KOPT-K1 (cell line): ENCODE data around the gene TMX2.
A peak's percentile ranks its signal among the peaks of the same experiment; 100 is the strongest.
"Not testable (repeated sequence)": the region's sequence is repeated elsewhere in the genome, so short reads cannot be mapped to it uniquely, and the experiment has no call there.

Experiments
- H3K27ac ChIP-seq: fragments of 200-600 bp; sonication (generic); 2 replicates; pipeline ENCODE4 v1.5.1; 2016; ENCODE audit warnings: antibody characterized with exemption, mild to moderate bottlenecking, low read depth, low read length; ENCODE audit not compliant: poor library complexity, severe bottlenecking
- H3K36me3 ChIP-seq: fragments of 200-600 bp; sonication (generic); 2 replicates; pipeline ENCODE4 v1.5.1; 2017; ENCODE audit warnings: antibody characterized with exemption, mild to moderate bottlenecking, low read length, moderate library complexity; ENCODE audit not compliant: insufficient read depth
- H3K9me3 ChIP-seq: fragments of 200-600 bp; sonication (generic); 2 replicates; pipeline ENCODE4 v1.5.1; 2017; ENCODE audit warnings: antibody characterized with exemption, low read length, mild to moderate bottlenecking; ENCODE audit not compliant: insufficient read depth, poor library complexity, severe bottlenecking

Gene TMX2

DNA sequence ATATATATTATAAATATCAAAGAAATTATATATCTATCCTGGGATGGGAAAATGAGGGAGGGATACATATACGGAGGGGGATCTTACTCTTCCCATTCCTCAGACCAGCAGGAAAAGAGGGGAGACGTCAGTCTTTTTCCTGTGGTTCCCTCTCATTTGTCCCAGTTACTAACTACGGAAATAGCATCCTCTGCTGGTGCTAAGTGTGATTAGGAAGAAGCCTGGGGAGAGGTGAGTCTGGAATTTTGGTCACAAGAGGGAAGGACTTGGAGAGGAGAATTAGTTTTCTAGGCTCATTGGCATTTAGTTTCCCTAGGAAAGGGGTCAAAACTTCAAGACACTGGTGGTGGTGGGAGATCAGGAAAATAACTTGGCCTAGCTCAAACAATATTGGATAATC, 12.0 kb upstream of the TMX2 start:
- Histone ChIP-seq H3K9me3 (no peaks in the 10 kb centered on the region), H3K27ac (no peak overlapping the region), H3K36me3 (peaks cover 91% of the 10 kb centered on the region)

DNA sequence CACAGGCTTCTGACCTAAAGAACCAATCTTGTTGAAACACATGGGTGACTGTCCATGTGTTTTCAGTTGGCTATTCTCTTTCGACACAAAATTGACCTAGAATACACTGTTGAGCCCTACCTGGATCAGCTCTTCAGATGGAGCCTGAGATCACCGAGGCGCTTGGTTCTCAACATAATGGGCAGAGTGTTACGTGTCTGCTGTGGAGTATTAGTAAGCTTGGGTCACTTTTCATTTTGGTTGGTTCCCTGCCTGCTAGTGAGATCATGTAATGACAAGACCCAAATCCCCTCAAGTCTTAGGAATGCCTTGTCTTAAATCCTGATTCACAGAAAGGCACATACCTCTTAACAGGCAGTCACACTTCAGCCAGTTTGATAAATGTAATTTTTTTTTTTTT, 9.1 kb upstream of the TMX2 start:
- peaks cover 83% of the 10 kb centered on the region for H3K36me3 ChIP-seq
- H3K9me3 ChIP-seq: no peaks in the 10 kb centered on the region
- H3K27ac ChIP-seq: no peak overlapping the region

DNA sequence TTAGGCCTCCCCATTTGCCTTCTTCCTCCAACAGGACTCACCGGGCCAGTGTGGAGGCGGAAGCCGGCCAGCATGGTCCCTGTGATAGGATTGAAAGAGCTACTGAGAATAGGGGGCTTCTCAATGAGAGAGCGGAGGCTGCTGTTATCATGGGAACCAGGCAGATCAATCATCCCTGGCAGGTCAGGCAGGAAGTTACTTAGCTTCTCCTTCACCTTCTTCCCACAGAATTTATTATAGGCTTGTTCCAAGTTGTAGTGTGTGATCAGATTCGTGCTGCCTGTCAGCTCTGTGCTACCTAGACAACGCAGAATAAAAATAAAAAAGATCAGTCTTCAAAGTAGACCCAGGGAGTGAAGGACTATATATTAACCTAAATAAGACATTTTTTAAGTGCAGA, 7.5 kb upstream of the TMX2 start:
- H3K27ac ChIP-seq: no peak overlapping the region
- H3K36me3 ChIP-seq: peaks cover 79% of the 10 kb centered on the region
- no peaks in the 10 kb centered on the region for H3K9me3 ChIP-seq

DNA sequence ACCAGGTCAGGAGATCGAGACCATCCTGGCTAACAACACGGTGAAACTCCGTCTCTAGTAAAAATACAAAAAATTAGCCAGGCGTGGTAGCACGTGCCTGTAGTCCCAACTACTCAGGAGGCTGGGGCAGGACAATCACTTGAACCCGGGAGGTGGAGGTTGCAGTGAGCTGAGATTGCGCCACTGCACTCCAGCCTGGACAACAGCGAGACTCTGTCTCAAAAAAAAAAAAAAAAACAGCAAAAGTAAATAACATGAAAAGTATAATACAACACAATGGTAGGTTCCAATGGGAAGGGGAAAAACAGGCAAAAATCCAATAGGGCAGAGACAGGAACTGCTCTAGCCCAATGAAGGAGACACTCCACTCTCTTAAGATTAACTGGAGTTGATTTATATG, 7.0 kb upstream of the TMX2 start:
- H3K27ac ChIP-seq, H3K9me3 ChIP-seq: not testable (repeated sequence)
- H3K36me3 ChIP-seq: peaks cover 76% of the 10 kb centered on the region

DNA sequence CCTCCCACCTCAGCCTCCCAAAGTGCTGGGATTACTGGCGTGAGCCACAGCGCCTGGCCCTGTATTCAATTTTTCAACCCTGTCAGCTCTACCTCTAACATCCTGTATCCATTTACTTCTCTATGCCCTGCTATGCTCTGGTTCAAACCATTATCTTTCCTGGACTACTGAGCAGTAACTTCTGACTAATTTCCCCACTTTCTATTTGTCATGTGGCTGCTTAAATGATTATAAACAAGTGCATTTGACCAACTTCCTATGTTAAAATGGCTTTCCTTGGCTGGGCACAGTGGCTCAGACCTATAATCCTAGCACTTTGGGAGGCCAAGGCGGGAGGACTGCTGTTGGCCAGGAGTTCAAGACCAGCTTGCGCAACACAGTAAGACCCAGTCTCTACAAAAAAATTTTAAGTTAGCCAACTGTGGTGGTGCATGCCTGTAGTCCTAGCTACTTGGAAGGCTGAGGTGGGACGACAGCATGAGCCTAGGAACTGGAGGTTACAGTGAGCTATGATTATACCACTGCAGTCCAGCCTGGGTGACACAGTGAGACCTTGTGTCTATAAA, 2.5 kb upstream of the TMX2 start:
- H3K36me3 ChIP-seq: peaks cover 36% of the 10 kb centered on the region
- H3K9me3 ChIP-seq: no peaks in the 10 kb centered on the region
- no peak overlapping the region for H3K27ac ChIP-seq

DNA sequence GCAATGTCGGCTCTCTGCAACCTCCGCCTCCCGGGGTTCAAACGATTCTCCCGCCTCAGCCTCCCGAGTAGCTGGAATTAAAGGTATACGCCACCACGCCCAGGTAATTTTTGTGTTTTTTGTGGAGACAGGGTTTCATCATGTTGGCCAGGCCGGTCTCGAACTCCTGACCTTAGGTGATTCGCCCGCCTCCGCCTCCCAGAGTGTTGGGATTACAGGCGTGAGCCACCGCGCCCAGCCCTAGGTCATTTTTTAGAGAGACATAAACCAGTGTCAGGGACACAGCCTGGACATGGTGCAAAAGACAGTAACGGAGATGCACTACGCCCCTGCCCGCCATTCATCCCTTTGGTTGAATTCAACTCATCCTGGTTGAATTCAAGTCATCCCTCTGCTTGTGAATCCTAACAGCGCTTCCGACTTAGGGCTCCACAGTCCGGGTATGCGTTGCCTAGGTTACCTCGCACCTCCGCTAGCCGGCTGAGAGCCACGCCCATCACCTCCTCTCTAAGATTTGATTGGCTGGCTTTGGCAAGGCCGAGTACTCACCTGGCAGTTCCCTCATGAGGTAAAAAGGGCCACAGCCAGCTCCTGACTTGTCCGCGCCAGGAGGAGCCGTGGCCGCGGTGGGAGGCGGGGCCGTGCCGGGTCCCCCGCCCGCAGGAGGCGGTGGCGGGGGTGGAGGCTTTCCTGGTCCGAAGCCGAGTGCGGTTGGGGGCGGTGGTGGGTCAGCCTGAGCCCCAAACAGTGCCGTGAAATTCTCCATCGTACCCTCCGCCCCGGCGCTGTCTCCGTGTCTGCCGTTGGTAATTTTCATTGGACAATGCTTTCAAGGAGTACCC, 758 bp upstream of the TMX2 start, which contains the start of gene MED19:
Gene MED19 (minus strand): TSS at position 802 of the 842 bp plus-strand sequence. CDS start 36 bp downstream, at position 766.
- Histone ChIP-seq H3K36me3 (peaks cover 20% of the 10 kb centered on the region; the same call in 1 of the 2 replicates), H3K27ac (peak within 1 kb of the TSS; percentile 85), H3K9me3 (no peaks in the 10 kb centered on the region)

DNA sequence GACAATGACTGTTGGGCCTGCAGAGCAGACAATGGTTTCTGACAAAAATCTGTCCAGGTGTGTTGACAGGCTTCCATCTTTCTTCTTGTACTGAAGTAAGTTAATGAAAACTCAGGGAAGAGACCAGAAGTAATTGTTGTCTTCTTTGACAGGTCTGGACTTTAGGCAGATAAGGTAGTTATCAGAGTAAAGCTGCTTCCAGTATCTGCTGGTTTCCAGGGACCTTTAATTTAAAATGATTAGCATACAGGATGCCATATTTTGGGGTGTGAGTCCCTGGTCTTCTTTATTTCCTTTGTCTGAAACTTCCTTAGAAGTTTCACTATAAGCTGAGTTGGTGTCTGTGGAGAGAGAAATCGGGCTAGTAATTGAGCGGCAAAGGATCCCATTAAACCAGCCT, 1.4 kb downstream of the TMX2 start:
- H3K27ac ChIP-seq: peak overlapping the region; percentile 85

DNA sequence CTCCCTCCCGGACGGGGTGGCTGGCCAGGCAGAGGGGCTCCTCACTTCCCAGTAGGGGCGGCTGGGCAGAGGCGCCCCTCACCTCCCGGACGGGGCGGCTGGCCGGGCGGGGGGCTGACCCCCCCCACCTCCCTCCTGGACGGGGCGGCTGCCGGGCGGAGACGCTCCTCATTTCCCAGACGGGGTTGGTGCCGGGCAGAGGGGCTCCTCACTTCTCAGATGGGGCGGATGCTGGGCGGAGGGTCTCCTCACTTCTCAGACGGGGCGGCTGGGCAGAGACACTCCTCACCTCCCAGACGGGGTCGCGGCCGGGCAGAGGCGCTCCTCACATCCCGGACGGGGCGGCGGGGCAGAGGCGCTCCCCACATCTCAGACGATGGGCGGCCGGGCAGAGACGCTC, 4.3 kb downstream of the TMX2 start:
- peaks cover 36% of the 10 kb centered on the region for H3K36me3 ChIP-seq
- H3K9me3 ChIP-seq, H3K27ac ChIP-seq: not testable (repeated sequence)

More for the DNA sequence above, 1.4 kb downstream of the TMX2 start:
- Histone ChIP-seq H3K9me3 (no peaks in the 10 kb centered on the region), H3K36me3 (peaks cover 20% of the 10 kb centered on the region)

DNA sequence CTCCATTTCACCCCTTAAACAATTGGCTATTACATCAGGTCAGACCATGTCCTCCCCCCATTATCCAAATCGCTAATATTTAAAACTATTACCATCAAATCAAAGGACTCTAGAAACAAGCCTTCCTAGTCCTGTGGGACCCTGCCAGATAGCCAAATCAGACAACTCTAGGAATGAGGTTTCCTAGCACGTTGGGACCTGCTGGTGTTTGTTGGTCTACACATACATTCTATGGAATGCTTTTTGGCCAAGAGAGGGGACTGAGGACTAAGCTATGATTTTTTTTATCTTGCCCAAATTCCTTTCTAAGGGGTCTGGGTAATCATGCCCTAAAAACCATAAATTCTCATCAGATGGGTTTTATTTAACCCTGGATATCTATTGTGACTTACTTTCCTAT, 14.8 kb downstream of the TMX2 start:
- Histone ChIP-seq H3K36me3 (peaks cover 45% of the 10 kb centered on the region), H3K9me3 (no peaks in the 10 kb centered on the region), H3K27ac (no peak overlapping the region)

DNA sequence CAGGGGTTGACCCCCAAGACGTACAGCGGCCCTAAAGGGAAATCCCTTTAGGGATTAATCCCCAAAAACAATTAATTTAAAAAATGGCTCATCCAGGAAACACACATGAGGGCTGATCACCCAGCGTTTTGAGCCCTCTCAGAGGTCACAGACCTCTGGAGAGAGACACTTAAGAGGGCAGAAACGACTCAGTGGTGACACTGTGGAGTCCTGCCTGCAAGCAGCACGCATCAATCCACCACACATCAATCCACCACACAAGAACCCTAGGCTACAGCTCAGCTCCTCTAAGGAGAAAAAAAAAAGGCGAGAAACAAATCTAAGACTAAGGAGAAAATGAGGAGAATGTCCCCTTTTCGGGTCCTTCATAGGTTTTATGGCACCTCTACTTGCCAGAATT, 16.4 kb downstream of the TMX2 start:
- Histone ChIP-seq H3K27ac (no peak overlapping the region), H3K9me3 (no peaks in the 10 kb centered on the region), H3K36me3 (peaks cover 46% of the 10 kb centered on the region)

DNA sequence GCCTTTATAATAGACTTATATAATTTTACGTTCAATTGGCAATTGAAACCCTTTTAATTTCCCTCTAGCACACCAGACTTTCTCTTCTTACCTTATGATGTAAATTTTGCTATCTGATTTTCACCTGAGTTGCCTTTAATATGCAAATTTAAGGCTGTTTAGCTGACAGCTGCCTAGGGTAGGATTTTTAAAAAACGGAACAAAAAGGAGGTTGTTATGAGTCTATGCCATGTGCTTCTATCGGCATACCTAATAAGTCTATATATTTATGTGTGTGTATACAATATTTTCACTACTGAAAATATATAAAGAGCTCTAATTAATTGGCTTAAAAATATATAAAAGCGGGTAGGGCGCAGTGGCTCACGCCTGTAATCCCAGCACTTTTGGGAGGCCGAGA, 17.1 kb downstream of the TMX2 start:
- Histone ChIP-seq H3K27ac (no peak overlapping the region), H3K9me3 (no peaks in the 10 kb centered on the region), H3K36me3 (peaks cover 46% of the 10 kb centered on the region)

DNA sequence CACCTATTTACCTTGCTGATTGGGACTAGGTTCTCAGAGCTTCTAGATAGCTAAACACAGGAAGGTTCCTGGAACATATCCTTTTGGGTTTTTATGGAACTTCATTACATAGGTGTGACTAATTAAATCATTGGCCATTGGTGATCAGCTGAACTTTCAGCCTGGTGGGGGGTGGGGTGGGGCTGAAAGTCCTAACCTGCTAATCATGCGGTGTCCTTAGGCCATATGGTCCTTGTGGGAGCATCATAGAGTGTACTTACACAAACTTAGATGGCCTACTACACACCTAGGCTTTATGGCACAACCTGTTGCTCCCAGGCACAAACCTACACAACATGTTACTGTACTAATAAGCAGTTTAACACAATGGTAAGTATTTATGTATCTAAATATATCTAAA, 20.3 kb downstream of the TMX2 start:
- Histone ChIP-seq H3K27ac (no peak overlapping the region), H3K36me3 (peaks cover 64% of the 10 kb centered on the region), H3K9me3 (no peaks in the 10 kb centered on the region)

DNA sequence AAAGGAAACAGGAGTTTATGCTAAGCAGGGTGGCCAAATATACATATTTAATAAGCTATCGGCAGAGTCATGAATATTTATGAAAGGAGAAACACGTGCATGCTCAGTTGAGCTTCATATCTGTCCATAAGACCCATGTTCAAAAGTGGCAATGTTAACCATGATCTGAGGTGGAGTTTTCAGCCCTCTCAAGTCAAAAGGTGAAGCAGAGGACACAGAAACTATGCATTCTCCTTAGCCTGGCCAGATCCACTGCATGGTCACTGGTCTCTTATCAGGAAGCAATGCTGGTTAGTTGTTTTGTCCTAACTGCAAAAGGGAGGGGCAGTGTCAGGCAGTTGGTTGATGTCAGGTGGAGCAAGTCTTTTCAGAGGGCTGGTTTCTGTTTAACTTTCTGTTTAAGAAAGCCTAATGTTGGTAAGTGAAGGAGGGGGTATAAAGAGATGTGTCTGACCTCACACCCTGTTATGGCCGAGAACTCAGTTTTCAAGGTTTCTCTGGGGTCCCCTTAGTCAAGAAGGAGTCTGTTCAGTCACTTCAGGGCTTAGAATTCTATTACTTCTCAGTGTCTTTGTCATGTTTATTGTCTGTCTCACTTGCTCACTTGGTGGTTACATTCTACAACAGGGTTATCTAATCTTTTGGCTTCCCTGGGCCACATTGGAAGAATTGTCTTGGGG, 23.4 kb downstream of the TMX2 start:
- H3K27ac ChIP-seq: no peak overlapping the region
- H3K36me3 ChIP-seq: peaks cover 78% of the 10 kb centered on the region
- no peaks in the 10 kb centered on the region for H3K9me3 ChIP-seq

DNA sequence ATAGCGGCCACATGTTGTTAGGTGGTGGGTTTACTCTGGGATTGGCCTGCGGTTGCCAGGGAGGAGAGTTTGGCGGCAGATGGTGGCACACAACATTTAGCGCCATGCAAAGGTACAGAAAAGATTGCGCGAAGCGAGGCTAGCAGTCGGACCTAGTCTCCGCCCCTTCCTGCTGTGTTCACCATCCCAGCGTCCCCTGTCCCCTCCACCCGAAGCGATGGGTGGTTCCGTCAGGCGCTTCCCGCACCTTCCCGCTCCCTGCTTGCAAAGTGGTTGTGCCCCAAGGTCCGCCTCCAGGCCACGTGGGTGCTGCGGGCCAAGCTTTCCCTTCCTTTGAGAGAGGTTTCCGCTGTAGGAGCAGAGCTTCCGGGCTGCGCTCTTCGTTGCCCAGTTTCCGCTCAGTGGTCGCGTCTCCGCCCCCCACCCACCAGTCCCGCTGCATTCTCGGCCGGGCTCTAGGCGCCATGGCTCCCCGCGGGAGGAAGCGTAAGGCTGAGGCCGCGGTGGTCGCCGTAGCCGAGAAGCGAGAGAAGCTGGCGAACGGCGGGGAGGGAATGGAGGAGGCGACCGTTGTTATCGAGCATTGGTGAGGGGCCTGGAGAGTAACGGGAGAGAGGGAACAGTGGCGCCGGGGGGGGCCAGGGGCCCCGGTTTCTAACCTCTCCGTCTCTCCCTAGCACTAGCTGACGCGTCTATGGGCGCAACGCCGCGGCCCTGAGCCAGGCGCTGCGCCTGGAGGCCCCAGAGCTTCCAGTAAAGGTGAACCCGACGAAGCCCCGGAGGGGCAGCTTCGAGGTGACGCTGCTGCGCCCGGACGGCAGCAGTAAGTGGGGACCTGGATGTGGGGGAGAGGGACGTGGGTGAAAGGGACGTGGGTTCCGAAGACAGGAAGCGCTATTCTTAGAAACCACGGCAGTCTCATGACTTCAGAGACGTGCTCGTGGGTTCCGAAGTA, 29.0 kb downstream of the TMX2 start, which contains the start of gene SELENOH:
Gene SELENOH (plus strand): TSS at position 360 of the 955 bp plus-strand sequence. CDS start 105 bp downstream, at position 465.
- H3K36me3 ChIP-seq: peaks cover 84% of the 10 kb centered on the region
- peak within 1 kb of the TSS; percentile 90 for H3K27ac ChIP-seq

More for the DNA sequence above, 29.0 kb downstream of the TMX2 start, which contains the start of gene SELENOH:
- no peaks in the 10 kb centered on the region for H3K9me3 ChIP-seq
